ENCODE measurements around the gene GALNT12. TPM values are rescaled to one million over a fixed set of nuclear protein-coding genes. Genes with fewer than 3 reads are reported as not detected.
A peak's percentile ranks its signal among the peaks of the same experiment; 100 is the strongest.

GALNT12 gene
- total RNA-seq, 1 donor from 2014 or later, result 1.7 TPM

DNA sequence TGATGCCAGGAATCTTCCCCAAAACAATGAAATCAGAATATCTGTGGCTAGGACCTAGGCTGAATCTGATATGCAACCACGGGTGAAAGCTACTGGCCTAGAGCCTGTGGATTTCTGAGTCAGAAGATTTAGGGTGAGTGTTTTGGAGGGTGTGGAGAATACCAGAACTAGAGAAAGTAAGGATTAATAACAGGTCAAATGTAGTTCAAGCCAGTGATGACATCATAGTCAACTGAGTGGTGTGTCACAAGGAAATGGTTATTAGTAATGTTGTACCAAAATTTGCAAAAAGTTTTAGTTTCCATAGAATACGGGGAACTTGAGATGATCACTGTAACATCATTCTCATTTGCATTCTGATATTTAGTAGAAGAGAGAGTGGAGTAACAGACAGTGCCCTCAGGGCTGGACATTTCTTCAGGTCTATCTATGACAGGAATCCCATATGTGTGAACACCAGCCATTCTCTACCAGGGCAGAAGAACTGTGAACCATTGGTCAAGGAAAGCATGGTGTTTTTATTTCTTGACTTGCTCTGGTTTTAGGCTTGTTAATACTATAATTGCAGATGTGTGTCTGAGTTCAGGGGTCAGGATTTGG, 3.7 kb downstream of the GALNT12 start:
- FAIRE-seq (no peak), DNase-seq (ENCODE audit: low read depth) (peak; percentile 95)
- Histone ChIP-seq H3K27me3 (ENCODE audit: insufficient read depth, low read length) (peaks cover 7% of the 10 kb centered on the region), H3K4me3 (ENCODE audit: insufficient read depth, low read depth, low read length) (no peak overlapping the region), H3K4me1 (ENCODE audit: insufficient read depth, low read length) (peaks cover 16% of the 10 kb centered on the region), H3K9me3 (ENCODE audit: insufficient read depth, low read depth, low read length) (no peaks in the 10 kb centered on the region), H3K36me3 (ENCODE audit: insufficient read depth, low read length) (no peaks in the 10 kb centered on the region), H3K79me2 (ENCODE audit: insufficient read depth, low read length) (no peaks in the 10 kb centered on the region), H2AFZ (ENCODE audit: low read depth, low read length) (no peak overlapping the region), H3K9ac (ENCODE audit: low read length) (no peak overlapping the region), H4K20me1 (ENCODE audit: insufficient read depth, low read length) (no peaks in the 10 kb centered on the region), H3K27ac (ENCODE audit: low read depth, low read length) (peak overlapping the region; percentile 14), H3K4me2 (ENCODE audit: low read length) (peak overlapping the region; percentile 32)
- Mint-ChIP-seq H3K27ac (ENCODE audit: unreplicated experiment) (no peak overlapping the region), H3K9me3 (ENCODE audit: unreplicated experiment) (no peaks in the 10 kb centered on the region), H3K4me3 (ENCODE audit: unreplicated experiment) (no peak overlapping the region), H3K36me3 (ENCODE audit: low read depth, unreplicated experiment) (no peaks in the 10 kb centered on the region), H3K4me1 (ENCODE audit: low read depth, unreplicated experiment) (peaks cover 3% of the 10 kb centered on the region), H3K27me3 (ENCODE audit: low read depth, unreplicated experiment) (peaks cover 32% of the 10 kb centered on the region)
- TF ChIP-seq EZH2 (IDR thresholded peaks at IDR 0.05; ENCODE audit: insufficient read depth, low read length), result no peak
- TF ChIP-seq, protein P1, sequence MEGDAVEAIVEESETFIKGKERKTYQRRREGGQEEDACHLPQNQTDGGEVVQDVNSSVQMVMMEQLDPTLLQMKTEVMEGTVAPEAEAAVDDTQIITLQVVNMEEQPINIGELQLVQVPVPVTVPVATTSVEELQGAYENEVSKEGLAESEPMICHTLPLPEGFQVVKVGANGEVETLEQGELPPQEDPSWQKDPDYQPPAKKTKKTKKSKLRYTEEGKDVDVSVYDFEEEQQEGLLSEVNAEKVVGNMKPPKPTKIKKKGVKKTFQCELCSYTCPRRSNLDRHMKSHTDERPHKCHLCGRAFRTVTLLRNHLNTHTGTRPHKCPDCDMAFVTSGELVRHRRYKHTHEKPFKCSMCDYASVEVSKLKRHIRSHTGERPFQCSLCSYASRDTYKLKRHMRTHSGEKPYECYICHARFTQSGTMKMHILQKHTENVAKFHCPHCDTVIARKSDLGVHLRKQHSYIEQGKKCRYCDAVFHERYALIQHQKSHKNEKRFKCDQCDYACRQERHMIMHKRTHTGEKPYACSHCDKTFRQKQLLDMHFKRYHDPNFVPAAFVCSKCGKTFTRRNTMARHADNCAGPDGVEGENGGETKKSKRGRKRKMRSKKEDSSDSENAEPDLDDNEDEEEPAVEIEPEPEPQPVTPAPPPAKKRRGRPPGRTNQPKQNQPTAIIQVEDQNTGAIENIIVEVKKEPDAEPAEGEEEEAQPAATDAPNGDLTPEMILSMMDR (IDR thresholded peaks at IDR 0.05; ENCODE audit: insufficient read depth, low read depth, low read length), result no peak

DNA sequence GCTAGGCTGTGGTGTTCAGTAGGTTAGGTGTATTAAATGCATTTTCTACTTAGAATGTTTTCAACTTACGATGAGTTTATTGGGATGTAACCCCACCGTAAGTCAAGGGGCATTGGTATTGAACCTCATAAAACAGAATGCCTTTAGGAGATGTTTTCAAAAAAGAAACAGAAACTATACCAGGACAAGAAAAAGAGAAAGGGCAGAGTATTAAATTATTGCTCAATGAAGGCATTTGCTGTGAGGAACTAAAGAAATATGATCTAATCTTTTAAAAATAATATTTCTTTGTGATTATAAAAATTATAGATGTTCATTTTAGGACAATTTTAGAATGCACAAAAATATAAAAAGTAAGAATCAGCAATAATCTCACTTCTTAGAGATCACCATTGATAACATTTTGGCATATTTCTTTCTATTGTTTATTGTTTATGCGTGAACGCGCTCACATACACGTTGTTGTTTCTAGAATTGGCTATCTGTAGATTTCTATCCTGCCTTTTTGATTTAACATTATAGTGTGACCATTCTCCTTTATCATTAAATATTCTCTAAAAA, 8.0 kb downstream of the GALNT12 start:
- Histone ChIP-seq H3K4me2 (ENCODE audit: low read length) (no peak overlapping the region), H3K36me3 (ENCODE audit: insufficient read depth, low read length) (no peaks in the 10 kb centered on the region), H3K4me1 (ENCODE audit: insufficient read depth, low read length) (peaks cover 9% of the 10 kb centered on the region), H3K9ac (ENCODE audit: low read length) (no peak overlapping the region), H3K27ac (ENCODE audit: low read depth, low read length) (no peak overlapping the region), H4K20me1 (ENCODE audit: insufficient read depth, low read length) (no peaks in the 10 kb centered on the region), H3K79me2 (ENCODE audit: insufficient read depth, low read length) (no peaks in the 10 kb centered on the region), H3K4me3 (ENCODE audit: insufficient read depth, low read depth, low read length) (no peak overlapping the region), H3K9me3 (ENCODE audit: insufficient read depth, low read depth, low read length) (no peaks in the 10 kb centered on the region), H3K27me3 (ENCODE audit: insufficient read depth, low read length) (peaks cover 2% of the 10 kb centered on the region), H2AFZ (ENCODE audit: low read depth, low read length) (no peak overlapping the region)
- H3K9me3 Mint-ChIP-seq (ENCODE audit: unreplicated experiment), result peaks cover 8% of the 10 kb centered on the region
- TF ChIP-seq EZH2 (IDR thresholded peaks at IDR 0.05; ENCODE audit: insufficient read depth, low read length), result no peak
- TF ChIP-seq, protein P1 (IDR thresholded peaks at IDR 0.05; ENCODE audit: insufficient read depth, low read depth, low read length), result no peak
- DNase-seq (ENCODE audit: low read depth) (no peak), FAIRE-seq (no peak)
- no peak overlapping the region for H3K4me3 Mint-ChIP-seq (ENCODE audit: unreplicated experiment)
- H3K36me3 Mint-ChIP-seq (ENCODE audit: low read depth, unreplicated experiment), result peaks cover 6% of the 10 kb centered on the region
- no peaks in the 10 kb centered on the region for H3K4me1 Mint-ChIP-seq (ENCODE audit: low read depth, unreplicated experiment)
- H3K27ac Mint-ChIP-seq (ENCODE audit: unreplicated experiment), result no peak overlapping the region
- H3K27me3 Mint-ChIP-seq (ENCODE audit: low read depth, unreplicated experiment), result no peaks in the 10 kb centered on the region

- Mint-ChIP-seq H3K4me1 (ENCODE audit: low read depth, unreplicated experiment) (no peaks in the 10 kb centered on the region), H3K27me3 (ENCODE audit: low read depth, unreplicated experiment) (peaks cover 5% of the 10 kb centered on the region), H3K36me3 (ENCODE audit: low read depth, unreplicated experiment) (peaks cover 9% of the 10 kb centered on the region), H3K4me3 (ENCODE audit: unreplicated experiment) (no peak overlapping the region), H3K9me3 (ENCODE audit: unreplicated experiment) (peaks cover 15% of the 10 kb centered on the region), H3K27ac (ENCODE audit: unreplicated experiment) (no peak overlapping the region)
- no peak overlapping the region for H3K27ac ChIP-seq (ENCODE audit: low read depth, low read length)
- H4K20me1 ChIP-seq (ENCODE audit: insufficient read depth, low read length), result no peaks in the 10 kb centered on the region
- no peak overlapping the region for H3K4me3 ChIP-seq (ENCODE audit: insufficient read depth, low read depth, low read length)
- no peak overlapping the region for H2AFZ ChIP-seq (ENCODE audit: low read depth, low read length)
- H3K36me3 ChIP-seq (ENCODE audit: insufficient read depth, low read length), result no peaks in the 10 kb centered on the region
- H3K9ac ChIP-seq (ENCODE audit: low read length), result no peak overlapping the region
- no peaks in the 10 kb centered on the region for H3K4me1 ChIP-seq (ENCODE audit: insufficient read depth, low read length)
- H3K9me3 ChIP-seq (ENCODE audit: insufficient read depth, low read depth, low read length), result no peaks in the 10 kb centered on the region
- no peak for DNase-seq (ENCODE audit: low read depth)
- H3K4me2 ChIP-seq (ENCODE audit: low read length), result no peak overlapping the region
- no peak for FAIRE-seq
- H3K27me3 ChIP-seq (ENCODE audit: insufficient read depth, low read length), result peaks cover 2% of the 10 kb centered on the region
- TF ChIP-seq EZH2 (IDR thresholded peaks at IDR 0.05; ENCODE audit: insufficient read depth, low read length), result no peak
- TF ChIP-seq, protein P1 (IDR thresholded peaks at IDR 0.05; ENCODE audit: insufficient read depth, low read depth, low read length), result no peak
- no peaks in the 10 kb centered on the region for H3K79me2 ChIP-seq (ENCODE audit: insufficient read depth, low read length)
Observed at GRCh38 chr9:98818764-98819163, 11.3 kb downstream of the GALNT12 start.
